ENCODE data around the gene PKIG.

Gene PKIG

DNA sequence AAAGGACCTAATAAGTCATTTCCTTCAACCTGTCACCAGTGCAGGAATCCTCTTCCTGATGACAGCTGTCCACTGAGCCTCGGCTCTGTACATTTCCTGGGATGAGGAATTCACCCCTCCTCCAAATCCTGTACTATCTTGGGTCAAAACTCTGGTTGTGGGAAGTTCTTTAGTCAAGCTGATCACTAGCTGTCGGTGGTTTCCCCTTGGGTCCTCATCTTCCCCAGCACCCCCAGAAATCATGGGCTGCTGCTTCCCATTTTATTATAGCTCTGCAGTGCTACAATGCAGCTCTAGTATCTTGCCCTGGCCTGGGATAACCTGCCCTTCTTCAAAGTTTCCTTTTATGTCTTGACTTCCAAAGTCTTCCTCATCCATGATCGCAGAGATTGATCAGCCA is 83.7 kb downstream of the PKIG start:
- peaks cover 6% of the 10 kb centered on the region for H3K36me3 ChIP-seq (ENCODE audit: control insufficient read depth, insufficient read depth, low read length)
- no peaks in the 10 kb centered on the region for H3K4me1 ChIP-seq (ENCODE audit: control insufficient read depth, insufficient read depth, low read length, poor library complexity, severe bottlenecking)
- H3K4me3 ChIP-seq (ENCODE audit: insufficient read depth, low read depth, low read length, poor library complexity, severe bottlenecking) = no peak overlapping the region
- H3K9me3 ChIP-seq (ENCODE audit: control insufficient read depth, low read length) = no peaks in the 10 kb centered on the region
- H3K27ac ChIP-seq (ENCODE audit: insufficient read depth, low read length, poor library complexity, severe bottlenecking) = no peak overlapping the region
- DNase-seq = no peak
- no peaks in the 10 kb centered on the region for H3K27me3 ChIP-seq (replicated peaks; ENCODE audit: control insufficient read depth, insufficient read depth, low read length, poor library complexity, severe bottlenecking)
